ENCODE measurements around the gene TNFRSF17. TPM values are rescaled to one million over a fixed set of nuclear protein-coding genes. Genes with fewer than 3 reads are reported as not detected.

Gene TNFRSF17
- total RNA-seq, 4 donors from 2014 or later, result not detected

- 50 to 70% methylated on average over 9 of the region's 9 CpGs for WGBS, 2 donors
- Histone ChIP-seq H3K9me3 (no peaks in the 10 kb centered on the region), H3K27ac (no peak overlapping the region), H3K4me1 (peaks cover 0 to 38% (median 0%) of the 10 kb centered on the region in 3 donors), H3K4me3 (no peak overlapping the region), H3K27me3 (no peaks in the 10 kb centered on the region), H3K36me3 (peaks cover 0 to 25% (median 0%) of the 10 kb centered on the region in 3 donors)
- no peak for DNase-seq
- intact Hi-C loops (cut with DNase I), result no loop called here
- TF ChIP-seq CTCF (IDR thresholded peaks at IDR 0.05) (no peak), POLR2A (IDR thresholded peaks at IDR 0.05) (no peak)
Measured at GRCh38 chr16:11996433-11997330, 31.7 kb downstream of the TNFRSF17 start.

GRCh38 chr16:12000032-12000431 lies 35.0 kb downstream of the TNFRSF17 start:
- WGBS, 2 donors, result 72 to 78% methylated on average over 5 to 6 of the region's 6 CpGs
- Histone ChIP-seq H3K4me1 (peaks cover 0 to 26% (median 0%) of the 10 kb centered on the region in 3 donors), H3K36me3 (peaks cover 0 to 51% (median 0%) of the 10 kb centered on the region in 3 donors), H3K27ac (no peak overlapping the region), H3K9me3 (no peaks in the 10 kb centered on the region), H3K4me3 (no peak overlapping the region), H3K27me3 (no peaks in the 10 kb centered on the region)
- DNase-seq, result no peak
- no peak for TF ChIP-seq POLR2A (IDR thresholded peaks at IDR 0.05)
- no peak for TF ChIP-seq CTCF (IDR thresholded peaks at IDR 0.05)
- intact Hi-C loops (cut with DNase I), result no loop called here

GRCh38 chr16:12002447-12003006 lies 37.5 kb downstream of the TNFRSF17 start:
- no peaks in the 10 kb centered on the region for H3K27me3 ChIP-seq
- H3K36me3 ChIP-seq, result peaks cover 0 to 63% (median 0%) of the 10 kb centered on the region in 3 donors
- peaks cover 0 to 10% (median 0%) of the 10 kb centered on the region in 3 donors for H3K4me1 ChIP-seq
- no peak overlapping the region for H3K4me3 ChIP-seq
- H3K27ac ChIP-seq, result peak overlapping the region in 1 of 4 donors; percentile 13
- H3K9me3 ChIP-seq, result no peaks in the 10 kb centered on the region
- DNase-seq, result no peak
- intact Hi-C loops (cut with DNase I), result no loop called here
- WGBS, 2 donors, result 36 to 52% methylated on average over 11 of the region's 11 CpGs
- TF ChIP-seq POLR2A (IDR thresholded peaks at IDR 0.05) (no peak), CTCF (IDR thresholded peaks at IDR 0.05) (no peak)

- WGBS, 2 donors, result 92% methylated on average over 3 of the region's 3 CpGs
- peaks cover 0 to 42% (median 0%) of the 10 kb centered on the region in 3 donors for H3K36me3 ChIP-seq
- no peak for DNase-seq
Measured at GRCh38 chr16:12006637-12007036, 41.6 kb downstream of the TNFRSF17 start.

More at GRCh38 chr16:12006637-12007036, 41.6 kb downstream of the TNFRSF17 start:
- no peak overlapping the region for H3K27ac ChIP-seq
- TF ChIP-seq POLR2A (IDR thresholded peaks at IDR 0.05), result no peak
- no peak for TF ChIP-seq CTCF (IDR thresholded peaks at IDR 0.05)
- H3K4me3 ChIP-seq, result no peak overlapping the region
- H3K27me3 ChIP-seq, result no peaks in the 10 kb centered on the region
- no peaks in the 10 kb centered on the region for H3K9me3 ChIP-seq
- peaks cover 0 to 26% (median 6%) of the 10 kb centered on the region in 3 donors for H3K4me1 ChIP-seq
- intact Hi-C loops (cut with DNase I), result no loop called here

Measured in esophagus squamous epithelium (tissue), 5 donors.